ENCODE results near the gene PTPRR. TPM values are rescaled to one million over a fixed set of nuclear protein-coding genes. Genes with fewer than 3 reads are reported as not detected.

The PTPRR gene
- total and polyA plus RNA-seq, 10 donors = 0.41 to 2.7 (median 1.5) TPM

DNA sequence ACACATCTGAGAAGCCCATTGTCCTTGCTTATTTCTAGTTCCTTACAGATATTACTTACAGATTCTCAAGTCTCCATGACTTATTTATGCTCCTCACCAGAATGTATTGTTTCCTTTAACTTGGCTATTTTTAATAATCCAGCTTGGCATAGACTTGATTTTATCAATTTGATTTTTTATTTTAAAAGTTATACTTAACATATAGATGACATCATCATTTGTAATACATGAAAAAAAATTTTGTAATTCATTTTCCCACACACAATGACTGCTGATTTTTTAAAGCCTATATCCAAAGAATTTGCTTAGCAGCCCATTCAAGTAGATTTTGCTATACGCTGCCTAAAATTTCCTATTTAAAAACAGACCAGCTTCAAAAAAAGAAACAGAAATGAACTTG, 39.8 kb downstream of the PTPRR start:
- peaks cover 0 to 15% (median 2%) of the 10 kb centered on the region in 8 donors for H3K9me3 ChIP-seq
- no peaks in the 10 kb centered on the region for H3K4me1 ChIP-seq
- H3K27ac ChIP-seq = no peak overlapping the region
- WGBS, 5 donors = 78 to 98% (median 91%) methylated on average over 1 of the region's 1 CpG
- no peak for TF ChIP-seq POLR2A (IDR thresholded peaks at IDR 0.05)
- TF ChIP-seq, protein P1, sequence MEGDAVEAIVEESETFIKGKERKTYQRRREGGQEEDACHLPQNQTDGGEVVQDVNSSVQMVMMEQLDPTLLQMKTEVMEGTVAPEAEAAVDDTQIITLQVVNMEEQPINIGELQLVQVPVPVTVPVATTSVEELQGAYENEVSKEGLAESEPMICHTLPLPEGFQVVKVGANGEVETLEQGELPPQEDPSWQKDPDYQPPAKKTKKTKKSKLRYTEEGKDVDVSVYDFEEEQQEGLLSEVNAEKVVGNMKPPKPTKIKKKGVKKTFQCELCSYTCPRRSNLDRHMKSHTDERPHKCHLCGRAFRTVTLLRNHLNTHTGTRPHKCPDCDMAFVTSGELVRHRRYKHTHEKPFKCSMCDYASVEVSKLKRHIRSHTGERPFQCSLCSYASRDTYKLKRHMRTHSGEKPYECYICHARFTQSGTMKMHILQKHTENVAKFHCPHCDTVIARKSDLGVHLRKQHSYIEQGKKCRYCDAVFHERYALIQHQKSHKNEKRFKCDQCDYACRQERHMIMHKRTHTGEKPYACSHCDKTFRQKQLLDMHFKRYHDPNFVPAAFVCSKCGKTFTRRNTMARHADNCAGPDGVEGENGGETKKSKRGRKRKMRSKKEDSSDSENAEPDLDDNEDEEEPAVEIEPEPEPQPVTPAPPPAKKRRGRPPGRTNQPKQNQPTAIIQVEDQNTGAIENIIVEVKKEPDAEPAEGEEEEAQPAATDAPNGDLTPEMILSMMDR (IDR thresholded peaks at IDR 0.05 in 8 of 11, conservative IDR thresholded peaks at IDR 0.05 in 3 of 11) = no peak
- no peak for TF ChIP-seq POLR2AphosphoS5 (IDR thresholded peaks at IDR 0.05)
- no peaks in the 10 kb centered on the region for H3K36me3 ChIP-seq
- intact Hi-C loops (cut with DNase I; ENCODE audit: low total_unique reads) = no loop called here
- no peak for DNase-seq
- no peaks in the 10 kb centered on the region for H3K27me3 ChIP-seq (replicated peaks in 1 of 7)
- no peak overlapping the region for H3K4me3 ChIP-seq

DNA sequence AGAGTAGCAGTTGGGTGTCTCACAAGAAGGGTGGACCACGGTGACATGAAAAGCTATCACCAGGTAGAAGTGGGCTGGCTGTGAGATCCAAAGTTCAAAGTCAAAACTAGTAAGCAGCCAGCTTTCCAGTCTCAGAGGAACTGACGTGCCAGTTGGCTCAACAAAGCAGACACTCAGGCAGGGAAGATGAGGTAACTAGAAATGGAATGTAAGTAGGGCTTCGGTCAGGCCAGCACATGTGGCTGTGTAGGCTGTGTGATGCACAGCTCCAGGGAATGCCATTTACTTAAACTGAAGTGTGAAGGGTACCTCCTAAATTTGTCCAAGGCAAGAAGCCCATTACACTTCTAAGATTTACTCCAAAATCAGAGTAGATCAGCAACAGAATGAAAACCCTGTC, 43.6 kb downstream of the PTPRR start:
- Histone ChIP-seq H3K36me3 (no peaks in the 10 kb centered on the region), H3K27ac (no peak overlapping the region), H3K4me3 (no peak overlapping the region), H3K4me1 (no peaks in the 10 kb centered on the region), H3K9me3 (peaks cover 0 to 15% (median 2%) of the 10 kb centered on the region in 8 donors), H3K27me3 (replicated peaks in 1 of 7) (no peaks in the 10 kb centered on the region)
- no peak for TF ChIP-seq POLR2A (IDR thresholded peaks at IDR 0.05)
- DNase-seq = no peak
- 43 to 72% (median 55%) methylated on average over 3 of the region's 3 CpGs for WGBS, 5 donors
- intact Hi-C loops (cut with DNase I; ENCODE audit: low total_unique reads) = no loop called here

DNA sequence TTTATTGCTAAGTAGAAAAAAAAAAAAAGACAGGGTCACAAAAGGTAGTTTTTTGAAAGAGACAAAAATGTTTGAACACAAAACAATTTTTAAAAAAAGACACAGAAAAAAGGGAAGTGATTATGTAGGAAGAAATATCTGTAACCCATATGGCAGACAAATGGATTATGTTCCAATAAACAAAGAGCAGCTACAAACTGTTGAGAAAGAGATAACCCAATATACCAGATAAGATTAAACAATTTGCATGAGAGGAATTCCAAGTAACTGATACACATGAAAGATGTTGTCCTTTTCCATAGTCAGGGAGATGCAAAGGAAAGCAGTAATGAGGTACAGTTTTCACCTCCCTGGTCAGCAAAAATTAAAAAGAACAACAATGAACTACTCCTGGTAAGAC, 44.9 kb downstream of the PTPRR start:
- no peaks in the 10 kb centered on the region for H3K4me1 ChIP-seq
- no peaks in the 10 kb centered on the region for H3K36me3 ChIP-seq
- TF ChIP-seq, protein P1 (IDR thresholded peaks at IDR 0.05 in 8 of 11, conservative IDR thresholded peaks at IDR 0.05 in 3 of 11) = no peak
- TF ChIP-seq POLR2A (IDR thresholded peaks at IDR 0.05) (no peak), POLR2AphosphoS5 (IDR thresholded peaks at IDR 0.05) (no peak)
- intact Hi-C loops (cut with DNase I; ENCODE audit: low total_unique reads) = no loop called here
- H3K27me3 ChIP-seq (replicated peaks in 1 of 7) = no peaks in the 10 kb centered on the region
- DNase-seq = no peak
- H3K9me3 ChIP-seq = peaks cover 0 to 15% (median 2%) of the 10 kb centered on the region in 8 donors
- H3K27ac ChIP-seq = no peak overlapping the region
- H3K4me3 ChIP-seq = no peak overlapping the region

DNA sequence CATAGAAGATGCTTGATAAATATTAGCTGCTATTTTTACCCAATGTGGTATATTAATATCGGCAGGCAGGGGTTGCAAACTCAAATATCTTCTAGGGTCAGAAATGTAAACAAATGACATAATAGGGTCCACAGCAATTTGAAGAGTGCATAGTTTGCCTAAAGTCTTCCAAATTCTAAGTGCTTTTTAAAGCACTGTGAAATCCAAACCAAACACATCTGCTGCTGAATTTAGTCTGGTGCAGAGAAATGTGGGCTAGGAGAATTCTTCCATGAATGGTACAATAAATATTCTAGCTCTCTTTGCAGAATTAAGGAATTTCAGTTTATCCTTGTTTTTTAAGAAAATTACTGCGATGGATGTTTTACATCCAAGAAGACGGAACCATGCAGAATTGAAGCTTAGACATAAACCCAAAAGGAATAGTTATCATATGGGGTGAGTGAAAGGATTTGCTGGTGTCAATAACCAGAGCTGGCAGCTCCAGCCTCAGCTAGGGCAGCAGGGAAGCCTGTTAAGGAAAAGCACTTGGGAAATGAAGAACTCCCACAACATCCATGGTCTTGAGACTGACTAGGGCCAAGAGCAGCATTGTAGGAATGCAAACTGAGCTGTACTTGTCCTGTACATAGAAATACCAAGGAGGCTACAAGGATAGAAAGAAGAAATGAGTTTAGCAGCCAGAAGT, 65.5 kb downstream of the PTPRR start:
- Histone ChIP-seq H3K4me3 (no peak overlapping the region), H3K27me3 (replicated peaks in 1 of 7) (no peaks in the 10 kb centered on the region), H3K36me3 (no peaks in the 10 kb centered on the region), H3K4me1 (peaks cover 0 to 9% (median 0%) of the 10 kb centered on the region in 6 donors), H3K27ac (no peak overlapping the region), H3K9me3 (no peaks in the 10 kb centered on the region)
- 76 to 89% (median 81%) methylated on average over 3 of the region's 3 CpGs for WGBS, 5 donors
- no peak for DNase-seq
- intact Hi-C loops (cut with DNase I; ENCODE audit: low total_unique reads) = no loop called here
- TF ChIP-seq, protein P1 (IDR thresholded peaks at IDR 0.05 in 8 of 11, conservative IDR thresholded peaks at IDR 0.05 in 3 of 11) = no peak
- TF ChIP-seq POLR2AphosphoS5 (IDR thresholded peaks at IDR 0.05) = no peak
- no peak for TF ChIP-seq POLR2A (IDR thresholded peaks at IDR 0.05)
